Measurements from ENCODE around the gene CCDC197.

GRCh38 chr14:93978735-93979134 is 18.4 kb upstream of the CCDC197 start:
- TF ChIP-seq CTCF (IDR thresholded peaks at IDR 0.05) (no peak), ZFX (IDR thresholded peaks at IDR 0.05; ENCODE audit: borderline replicate concordance) (no peak)

All from 22Rv1 (cell line).